HG02884 (cell line): ENCODE measurements around the gene CRADD.
"Not testable (repeated sequence)": the region's sequence is repeated elsewhere in the genome, so short reads cannot be mapped to it uniquely, and the experiment has no call there.

Experiments
- ATAC-seq: cut with Tn5 transposase; IDR thresholded peaks from one replicate; pipeline ENCODE4 v1.9.1; 2021; ENCODE audit warnings: mild to moderate bottlenecking, moderate library complexity; ENCODE audit not compliant: unreplicated experiment

CRADD gene

DNA sequence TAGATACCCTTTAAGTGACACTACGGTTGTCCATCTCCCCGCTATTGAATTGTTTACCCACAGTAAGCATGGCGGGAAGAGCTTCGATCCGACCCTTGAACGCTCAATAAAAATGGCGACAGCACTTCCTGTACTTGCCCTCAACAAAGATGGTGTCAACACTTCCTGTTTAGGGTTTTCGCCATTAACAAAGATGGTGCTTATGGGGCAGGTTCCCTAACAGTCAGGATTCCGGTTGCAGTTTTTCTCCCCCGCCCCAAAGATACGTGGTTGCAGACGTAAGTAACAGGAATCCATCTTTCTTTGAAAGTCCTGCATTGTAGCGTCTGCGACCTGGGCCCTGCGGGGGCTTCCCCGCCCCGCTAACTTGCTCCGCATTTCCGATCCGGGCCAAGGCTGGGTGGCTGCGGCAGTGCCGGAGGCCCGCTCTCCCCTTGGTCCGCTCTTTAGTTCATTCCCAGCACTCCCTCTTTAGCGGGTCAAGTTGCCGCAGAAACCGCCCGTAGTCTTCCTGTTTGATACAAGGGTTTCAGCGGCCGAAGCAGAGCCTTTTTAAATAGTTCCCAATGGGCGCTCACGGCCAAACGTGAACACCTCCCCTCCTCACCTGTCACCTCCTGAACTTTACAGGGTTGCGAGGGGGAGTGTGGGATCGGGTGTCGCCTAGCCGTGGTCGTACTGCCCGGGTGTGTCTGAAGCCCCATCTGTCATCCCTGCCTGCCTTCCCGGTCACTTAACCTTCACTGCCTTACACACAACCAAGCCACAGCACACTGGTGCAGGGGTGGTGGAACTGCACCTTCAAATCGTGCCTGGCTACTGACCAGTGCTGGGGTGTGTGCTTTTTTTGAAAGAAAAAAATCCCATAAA lies at the start of gene CRADD:
CRADD (plus strand) TSS at position 181 of the 870 bp plus-strand sequence.
- ATAC-seq, result peak; percentile 94

DNA sequence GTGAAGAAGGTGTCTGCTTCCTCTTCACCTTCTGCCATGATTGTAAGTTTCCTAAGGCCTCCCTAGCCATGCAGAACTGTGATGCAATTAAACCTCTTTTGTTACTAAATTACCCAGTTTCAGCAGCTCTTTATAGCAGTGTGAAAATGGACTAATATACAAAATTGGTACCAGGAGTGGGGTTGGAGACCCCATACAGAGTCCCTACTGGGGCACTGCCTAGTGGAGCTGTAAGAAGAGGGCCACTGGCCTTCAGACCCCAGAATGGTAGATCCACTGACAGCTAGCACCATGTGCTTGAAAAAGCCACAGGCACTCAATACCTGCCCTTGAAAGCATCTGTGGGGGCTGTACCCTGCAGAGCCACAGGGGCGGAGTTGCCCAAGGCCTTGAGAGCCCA lies 44.8 kb upstream of the CRADD start:
- ATAC-seq, result no peak

DNA sequence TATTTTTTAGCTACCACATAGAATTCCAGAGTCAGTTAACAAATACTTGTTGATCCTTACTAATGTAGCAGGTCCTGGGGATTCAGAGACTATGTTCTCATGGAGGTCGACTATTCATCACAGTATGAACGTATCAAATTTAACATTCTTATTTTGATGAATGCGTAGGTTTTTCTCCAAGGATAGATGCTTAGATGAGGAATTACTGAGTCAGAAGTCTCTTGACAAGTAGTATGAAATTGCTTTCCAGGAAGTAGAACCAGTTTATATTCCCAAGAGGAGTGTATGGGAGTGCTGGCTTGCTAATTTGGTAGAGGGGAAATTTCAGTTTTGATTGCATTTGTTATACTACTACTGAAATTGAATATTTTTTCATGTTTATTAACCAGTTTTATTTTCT lies 42.8 kb upstream of the CRADD start:
- no peak for ATAC-seq

DNA sequence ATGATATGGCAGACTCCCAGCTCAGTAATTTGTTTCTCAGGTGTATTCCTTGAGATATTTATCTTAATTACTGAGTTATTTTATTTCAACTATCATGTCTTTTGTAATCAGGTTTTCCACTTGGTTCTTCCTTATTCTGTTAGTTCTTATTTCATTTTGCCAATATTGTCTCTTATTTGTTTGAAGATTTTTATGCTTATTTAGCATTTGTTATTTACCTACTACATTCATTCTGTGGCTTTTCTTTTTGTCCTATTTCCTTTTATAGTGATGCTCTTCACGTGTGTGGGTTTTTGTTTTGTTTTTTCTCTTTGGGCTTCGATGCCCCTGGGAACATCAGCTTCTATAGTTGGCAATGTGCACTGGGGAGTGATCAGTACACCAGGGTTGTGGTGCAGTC lies 40.5 kb upstream of the CRADD start:
- no peak for ATAC-seq

DNA sequence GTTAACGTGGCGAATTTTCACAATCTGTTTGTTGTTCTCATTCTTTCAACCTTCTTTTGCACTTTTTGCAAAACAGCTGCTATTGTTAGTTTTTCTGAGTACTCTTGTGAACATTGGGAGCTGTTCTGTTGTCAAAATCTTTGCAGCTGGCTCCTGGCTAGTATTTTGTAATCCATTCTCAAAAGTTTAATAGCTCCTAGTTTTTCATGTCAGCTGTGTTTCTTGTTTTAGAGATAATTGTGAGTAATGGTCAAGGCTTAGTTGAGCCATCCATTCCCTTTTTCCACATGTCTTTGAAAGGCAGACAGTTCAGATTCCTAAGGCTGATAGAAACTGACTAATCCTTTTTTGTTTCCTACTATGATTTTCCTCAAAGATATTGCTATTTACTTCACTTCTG lies 39.1 kb upstream of the CRADD start:
- ATAC-seq, result no peak

DNA sequence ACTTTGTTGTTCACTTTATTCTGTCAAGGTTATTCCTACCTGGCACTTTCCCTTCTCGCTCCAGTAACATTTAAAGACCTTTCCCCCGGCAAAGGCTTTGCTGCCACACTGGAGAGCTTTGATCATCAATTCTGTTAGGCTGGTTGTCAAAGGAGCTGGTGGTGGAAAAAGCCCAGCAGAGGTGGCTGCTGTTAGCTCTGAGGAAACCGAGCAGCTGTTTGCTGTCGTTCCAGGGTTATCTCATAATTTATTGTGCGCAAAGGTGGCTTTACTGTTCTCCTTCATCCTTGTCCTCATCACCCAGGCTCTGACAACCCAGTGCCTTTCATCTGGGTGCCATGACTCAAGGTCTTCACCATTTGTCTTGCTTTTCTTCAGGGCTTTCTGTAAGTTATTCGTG lies 38.2 kb upstream of the CRADD start:
- no peak for ATAC-seq

DNA sequence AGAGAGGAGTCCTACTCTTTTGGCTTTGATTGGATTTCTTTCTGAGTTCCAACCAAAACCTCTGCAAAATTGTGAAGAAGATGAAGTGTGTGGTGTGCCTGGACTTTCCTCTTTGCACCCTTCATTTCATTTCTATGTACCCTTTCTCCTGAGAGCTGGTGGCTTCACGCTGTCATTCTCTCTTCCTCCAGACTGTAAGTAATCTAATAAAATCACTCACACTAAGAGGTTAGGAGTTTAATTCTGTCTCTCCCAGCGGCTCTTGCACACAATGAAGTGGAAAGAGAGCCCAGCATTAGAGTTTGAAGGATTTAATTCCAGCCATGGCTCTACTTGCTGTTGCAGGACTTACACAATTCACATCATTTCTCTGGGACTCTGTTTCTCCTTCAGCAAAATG lies 37.8 kb upstream of the CRADD start:
- no peak for ATAC-seq

DNA sequence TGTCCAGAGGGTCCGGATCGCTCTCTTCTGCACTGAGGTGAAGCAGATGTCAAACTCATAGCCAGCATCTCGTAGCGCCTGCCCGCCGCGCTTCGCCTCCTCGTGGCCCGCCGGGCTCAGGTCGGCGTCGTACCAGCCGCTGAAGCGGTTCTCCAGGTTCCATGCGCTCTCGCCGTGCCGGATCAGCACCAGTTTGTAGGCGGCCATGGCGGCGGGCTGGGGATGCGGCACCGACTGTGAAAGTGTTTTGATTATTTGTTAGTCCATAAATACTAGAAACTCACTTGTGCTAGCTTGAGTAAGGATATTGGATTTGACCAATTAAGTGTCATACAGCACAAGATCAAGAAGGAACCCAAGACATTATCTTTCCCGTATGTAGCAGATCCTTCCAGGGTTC lies 35.8 kb upstream of the CRADD start:
- ATAC-seq, result not testable (repeated sequence)

DNA sequence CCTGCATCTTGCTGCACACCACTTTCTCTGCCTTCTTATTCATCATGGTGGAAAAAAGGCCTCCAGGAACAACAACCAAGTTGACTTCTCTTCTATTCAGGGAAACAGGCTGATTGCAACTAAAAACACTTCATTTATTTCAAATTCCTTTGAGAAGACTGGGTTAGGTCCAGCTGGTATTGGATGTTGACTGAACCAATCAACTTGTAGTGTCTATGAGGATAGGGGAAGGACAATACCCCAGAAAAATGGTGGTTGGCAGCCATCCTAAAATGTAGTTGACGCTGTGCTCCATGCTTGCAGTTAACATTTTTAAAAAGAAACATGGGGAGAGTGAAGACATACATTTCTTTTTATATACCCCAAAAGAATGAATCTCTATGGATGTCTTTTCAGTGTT lies 34.4 kb upstream of the CRADD start:
- no peak for ATAC-seq

DNA sequence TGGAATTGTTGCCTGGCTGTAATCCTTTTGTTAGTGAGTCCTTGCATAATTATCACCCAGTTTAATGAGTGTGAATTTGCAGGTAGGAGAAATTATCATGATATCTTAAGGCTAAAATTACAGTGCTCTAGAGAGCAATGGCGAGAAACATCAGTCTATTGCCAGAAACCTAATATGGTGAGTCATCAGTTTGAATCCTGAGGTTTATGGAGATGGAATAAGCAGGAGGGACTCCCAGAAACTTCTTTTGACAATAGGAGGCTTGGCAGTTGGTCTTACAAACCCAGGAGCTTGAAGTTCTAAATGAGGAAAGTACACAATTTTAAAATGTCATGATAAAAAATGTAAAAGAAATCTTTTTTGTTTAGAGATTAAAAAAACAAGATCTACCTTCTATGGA lies 31.5 kb upstream of the CRADD start:
- no peak for ATAC-seq

DNA sequence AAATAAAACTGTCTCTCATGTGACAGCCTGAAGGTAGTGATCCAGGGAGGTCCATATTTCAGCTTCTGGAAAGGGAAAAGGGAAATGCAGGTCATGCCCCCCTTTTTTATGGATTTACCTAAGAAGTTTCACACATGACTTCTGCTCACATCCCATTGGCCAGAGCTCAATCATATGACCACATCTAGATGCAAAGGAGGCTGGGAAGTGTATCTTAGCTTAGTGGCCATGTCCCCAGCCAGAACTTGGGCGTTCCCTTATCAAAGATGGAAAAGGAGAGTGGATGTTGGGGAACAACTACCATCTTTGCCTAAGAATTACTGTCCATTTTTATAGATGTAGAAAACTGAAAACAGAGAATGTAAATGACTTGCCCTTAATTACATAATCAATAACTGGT lies 26.5 kb upstream of the CRADD start:
- no peak for ATAC-seq

DNA sequence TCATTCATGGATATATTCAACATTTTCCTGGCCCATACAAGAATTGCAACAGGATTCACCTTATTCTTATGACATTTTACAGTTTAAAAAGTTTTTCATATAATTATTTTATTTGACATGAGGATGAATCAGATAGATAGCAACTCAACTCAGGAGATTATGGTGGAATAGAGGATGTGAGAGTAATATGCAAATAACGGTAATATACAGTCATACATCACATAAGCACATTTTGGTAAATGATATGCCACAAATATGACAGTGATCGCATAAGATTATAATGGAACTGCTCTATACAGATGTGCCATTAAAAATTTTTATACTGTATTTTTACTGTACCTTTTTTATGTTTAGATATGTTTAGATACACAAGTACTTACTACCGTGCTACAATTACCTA lies 24.1 kb upstream of the CRADD start:
- ATAC-seq, result no peak

DNA sequence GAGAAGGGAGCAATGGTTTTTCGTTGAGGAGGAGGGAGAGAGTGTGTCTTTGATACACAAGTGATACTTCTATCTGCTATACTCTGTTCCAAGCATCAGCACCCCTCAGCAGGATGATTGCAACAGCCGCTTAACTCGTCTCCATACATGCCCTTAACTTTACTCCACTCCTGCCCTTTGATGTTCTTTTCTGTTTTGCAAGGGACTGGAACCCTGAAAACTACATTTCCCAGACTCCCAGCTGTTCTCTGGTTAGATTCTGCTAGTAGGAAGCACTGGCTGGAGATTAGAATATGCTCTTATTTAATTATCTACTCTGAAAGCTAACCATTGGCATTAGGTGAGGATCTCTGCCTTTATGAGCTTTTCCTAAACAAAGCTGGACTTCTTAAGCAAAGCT lies 23.5 kb upstream of the CRADD start:
- ATAC-seq, result no peak

DNA sequence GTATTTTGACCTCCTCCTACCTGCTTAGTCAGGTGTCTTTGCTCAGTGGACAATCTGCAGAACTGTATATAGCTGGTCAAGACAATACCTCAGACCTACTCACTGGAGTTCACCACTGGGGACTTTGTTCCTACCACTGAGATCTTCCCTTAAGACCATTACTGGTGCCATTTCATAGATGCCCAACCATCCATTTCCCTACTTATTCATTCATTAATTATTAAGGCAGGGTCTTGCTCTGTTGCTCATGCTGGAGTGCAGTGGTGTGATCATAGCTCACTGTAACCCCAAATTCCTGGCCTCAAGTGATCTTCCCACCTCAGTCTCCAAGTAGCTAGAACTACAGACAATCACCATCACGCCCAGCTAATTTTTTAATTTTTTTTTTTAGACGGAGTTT lies 22.8 kb upstream of the CRADD start:
- ATAC-seq, result no peak

DNA sequence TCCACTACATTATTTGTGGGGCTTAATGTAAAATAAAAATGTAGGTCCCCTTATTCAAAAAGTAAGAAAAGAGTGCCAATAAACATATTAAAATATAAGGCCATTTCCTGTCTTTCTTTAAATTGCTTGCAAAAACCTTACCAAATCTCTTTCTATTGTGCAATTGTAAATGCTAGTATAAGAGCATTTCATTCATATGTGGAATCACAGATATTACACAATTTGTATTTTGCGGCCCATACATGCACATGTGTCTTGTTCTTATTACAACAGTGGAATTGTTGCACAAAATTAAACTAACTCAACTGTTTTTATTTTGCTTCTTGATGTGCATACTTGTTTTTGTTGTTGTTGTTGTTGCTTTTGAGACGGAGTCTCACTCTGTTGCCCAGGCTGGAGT lies 20.1 kb upstream of the CRADD start:
- ATAC-seq, result no peak

DNA sequence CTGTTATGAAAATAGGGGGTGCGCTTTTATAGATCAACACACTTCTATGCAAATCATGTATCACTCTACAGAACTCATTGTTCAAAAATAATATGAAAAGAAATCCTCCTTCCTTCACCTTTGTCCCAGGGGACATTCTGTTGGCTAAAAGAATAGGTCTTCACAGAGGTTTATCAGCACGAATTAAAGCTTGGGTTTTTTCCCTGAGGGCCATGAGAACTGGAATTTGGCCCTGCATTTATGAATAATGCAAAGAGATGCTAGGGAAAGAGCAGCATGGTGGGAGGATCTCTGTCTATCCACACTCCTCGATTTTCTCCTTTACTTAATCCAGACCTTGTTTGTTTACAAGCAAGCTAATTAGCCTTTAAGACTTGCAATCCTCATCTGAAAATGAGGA lies 16.2 kb upstream of the CRADD start:
- ATAC-seq, result no peak

DNA sequence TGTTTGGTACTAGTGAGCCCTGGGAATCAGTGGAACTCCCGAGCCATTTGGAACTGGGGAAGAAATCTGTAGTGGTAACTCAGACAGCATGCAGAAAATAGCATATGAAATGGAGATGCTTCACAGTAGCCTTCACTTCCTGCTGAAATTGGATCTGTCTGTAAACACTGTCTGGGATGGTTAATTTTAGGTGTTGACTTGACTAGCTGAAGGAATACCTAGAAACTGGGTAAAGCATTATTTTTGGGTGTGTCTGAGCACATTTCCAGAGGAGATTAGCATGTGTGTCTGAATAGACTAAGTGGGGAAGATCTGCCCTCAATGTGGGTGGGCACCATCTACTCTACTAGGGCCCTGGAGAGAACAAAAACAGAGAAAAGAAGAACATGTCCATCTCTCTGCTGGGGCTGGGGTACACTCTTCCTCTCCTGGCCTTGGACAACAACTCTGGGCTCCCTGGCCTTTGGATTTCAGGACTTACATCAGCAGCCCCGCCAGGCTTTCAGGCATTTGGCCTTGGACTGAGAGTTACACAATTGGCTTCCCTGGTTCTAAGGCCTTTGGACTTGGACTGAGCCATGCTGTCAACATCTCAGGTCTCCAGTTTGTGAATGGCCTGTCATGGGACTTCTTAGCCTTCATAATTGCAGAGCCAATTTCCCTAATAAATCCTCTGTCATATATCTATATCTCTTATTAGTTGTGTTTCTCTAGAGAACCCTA lies 14.0 kb upstream of the CRADD start:
- no peak for ATAC-seq

DNA sequence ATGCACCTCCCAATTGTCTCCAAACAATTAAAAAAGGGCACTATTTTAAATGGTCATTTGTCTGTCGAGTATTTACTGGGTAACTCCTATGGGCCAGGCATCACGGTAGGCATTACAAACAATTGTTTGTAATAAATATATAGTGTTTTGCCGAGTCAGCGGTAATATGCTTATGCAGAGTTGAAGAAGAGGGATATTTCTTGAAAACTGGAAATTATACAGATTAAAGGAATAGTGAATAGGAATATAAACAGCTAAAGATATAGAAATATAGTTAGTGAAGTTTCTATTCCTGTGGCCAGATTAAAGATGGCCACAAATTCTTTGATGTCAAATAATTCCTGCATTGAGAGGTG lies 13.5 kb upstream of the CRADD start:
- ATAC-seq, result no peak

DNA sequence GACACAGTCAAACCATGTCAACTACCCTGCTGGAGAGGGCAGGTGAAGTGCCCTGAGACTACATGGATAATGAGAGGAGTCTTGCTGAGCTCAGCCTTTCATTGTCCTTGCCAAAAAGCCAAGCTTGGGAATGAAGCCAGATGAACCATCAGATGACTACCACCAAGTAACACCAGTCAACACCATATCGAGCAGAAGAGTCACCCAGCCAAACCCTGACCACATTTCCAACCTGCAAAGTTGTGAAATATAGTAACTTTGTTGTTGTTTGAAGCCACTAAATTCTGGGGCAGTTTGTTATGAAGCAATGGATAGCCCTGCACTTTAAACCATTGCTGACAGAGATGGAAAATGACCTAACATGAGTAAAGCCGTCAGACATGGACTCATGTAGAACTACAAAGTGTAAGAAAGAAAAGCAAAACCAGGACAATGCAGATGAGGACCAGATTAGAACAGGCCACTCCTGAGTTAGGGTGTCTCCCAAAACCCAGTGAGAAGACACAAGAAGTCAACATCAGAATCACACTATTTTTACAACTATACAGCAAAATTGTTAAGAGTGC lies 12.5 kb upstream of the CRADD start:
- ATAC-seq, result no peak

DNA sequence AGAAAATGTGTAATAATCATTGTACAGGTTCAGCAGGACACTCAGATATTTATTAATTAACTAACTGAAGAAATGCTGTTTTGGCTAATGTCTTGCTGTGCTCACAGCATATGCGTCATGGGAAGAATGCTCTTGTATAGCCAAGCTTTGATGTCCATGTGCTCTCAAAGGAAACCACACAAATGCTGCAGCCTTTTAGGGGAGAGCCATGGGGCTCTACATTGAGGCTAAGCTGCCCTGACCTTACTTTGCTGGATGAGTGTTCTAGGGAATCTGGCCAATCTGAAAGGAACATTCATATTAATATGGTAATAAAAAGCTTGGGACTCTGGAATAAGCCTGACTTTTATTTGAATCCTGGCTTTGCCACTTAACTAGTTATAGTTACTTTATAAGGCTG lies 9.5 kb upstream of the CRADD start:
- ATAC-seq, result no peak

DNA sequence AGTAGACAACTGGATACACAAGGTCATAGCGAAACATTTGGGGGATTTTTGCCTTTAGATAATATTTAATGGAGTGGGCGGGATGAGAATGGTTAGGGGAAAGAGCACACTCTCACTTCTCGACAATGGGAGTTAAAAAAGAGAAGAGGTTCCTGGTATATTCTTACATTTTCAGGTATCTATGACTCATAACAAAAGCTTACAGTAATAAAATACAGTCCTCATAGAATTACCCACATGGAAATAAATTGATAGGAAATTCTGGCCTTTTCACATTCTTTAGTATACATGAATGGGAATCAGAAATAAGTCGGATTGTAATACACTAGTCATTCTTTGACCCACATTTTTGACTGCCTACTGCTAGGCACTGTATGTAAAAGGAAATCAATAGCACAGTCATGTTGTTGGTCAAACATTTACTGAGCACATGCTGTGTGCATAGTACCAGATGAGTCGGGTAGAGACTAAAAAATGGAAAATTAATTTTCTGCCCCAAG lies 8.2 kb upstream of the CRADD start:
- ATAC-seq, result peak; percentile 67

DNA sequence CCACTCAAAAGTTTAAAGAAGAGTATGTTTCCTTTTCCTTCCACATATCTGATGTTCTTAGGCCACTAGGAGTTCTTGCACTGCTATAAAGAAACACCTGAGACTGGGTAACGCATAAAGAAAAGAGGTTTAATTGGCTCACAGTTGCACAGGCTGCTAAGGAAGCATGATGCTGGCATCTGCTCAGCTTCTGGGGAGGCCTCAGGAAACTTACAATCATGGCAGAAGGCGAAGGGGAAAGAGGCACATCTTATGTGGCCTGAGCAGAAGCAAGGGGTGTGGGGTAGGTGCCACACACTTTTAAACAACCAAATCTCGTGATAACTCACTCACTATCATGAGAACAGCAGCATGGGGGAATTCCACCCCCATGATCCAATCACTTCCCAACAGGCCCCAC lies 7.7 kb upstream of the CRADD start:
- ATAC-seq, result no peak
